ENCODE data around the gene TECPR1. TPM values are rescaled to one million over a fixed set of nuclear protein-coding genes. Genes with fewer than 3 reads are reported as not detected.
A peak's percentile ranks its signal among the peaks of the same experiment; 100 is the strongest.

TECPR1 gene
- total RNA-seq, 1 experiment from 2014 or later = 15.3 TPM

GRCh38 chr7:98286701-98287485, 34.9 kb upstream of the TECPR1 start:
- in situ Hi-C loops (cut with HindIII; ENCODE audit: low pct_unique_long_range_greater_than_20kb, low sequenced_read_pairs) = no loop called here
- DNase-seq (ENCODE audit: low read depth, low spot score) = no peak

GRCh38 chr7:98286093-98286539, 34.1 kb upstream of the TECPR1 start:
- in situ Hi-C loops (cut with HindIII; ENCODE audit: low pct_unique_long_range_greater_than_20kb, low sequenced_read_pairs) = no loop called here
- peak; percentile 51 for DNase-seq (ENCODE audit: low read depth, low spot score)

GRCh38 chr7:98285157-98286092, 33.4 kb upstream of the TECPR1 start:
- no peak for DNase-seq (ENCODE audit: low read depth, low spot score)
- in situ Hi-C loops (cut with HindIII; ENCODE audit: low pct_unique_long_range_greater_than_20kb, low sequenced_read_pairs) = no loop called here

- in situ Hi-C loops (cut with HindIII; ENCODE audit: low pct_unique_long_range_greater_than_20kb, low sequenced_read_pairs) = no loop called here
- peak; percentile 58 for DNase-seq (ENCODE audit: low read depth, low spot score)
Observed at GRCh38 chr7:98284335-98285036, 32.5 kb upstream of the TECPR1 start.

GRCh38 chr7:98283887-98284222, 31.8 kb upstream of the TECPR1 start:
- no peak for DNase-seq (ENCODE audit: low read depth, low spot score)
- in situ Hi-C loops (cut with HindIII; ENCODE audit: low pct_unique_long_range_greater_than_20kb, low sequenced_read_pairs) = no loop called here

GRCh38 chr7:98283127-98283886, 31.3 kb upstream of the TECPR1 start:
- in situ Hi-C loops (cut with HindIII; ENCODE audit: low pct_unique_long_range_greater_than_20kb, low sequenced_read_pairs) = no loop called here
- peak; percentile 53 for DNase-seq (ENCODE audit: low read depth, low spot score)

- DNase-seq (ENCODE audit: low read depth, low spot score) = no peak
- in situ Hi-C loops (cut with HindIII; ENCODE audit: low pct_unique_long_range_greater_than_20kb, low sequenced_read_pairs) = no loop called here
Observed at GRCh38 chr7:98282703-98283102, 30.7 kb upstream of the TECPR1 start.

GRCh38 chr7:98281757-98282606, 29.9 kb upstream of the TECPR1 start:
- in situ Hi-C loops (cut with HindIII; ENCODE audit: low pct_unique_long_range_greater_than_20kb, low sequenced_read_pairs) = no loop called here
- DNase-seq (ENCODE audit: low read depth, low spot score) = no peak

- DNase-seq (ENCODE audit: low read depth, low spot score) = peak; percentile 90
- in situ Hi-C loops (cut with HindIII; ENCODE audit: low pct_unique_long_range_greater_than_20kb, low sequenced_read_pairs) = no loop called here
Observed at GRCh38 chr7:98280791-98281756, 29.0 kb upstream of the TECPR1 start, which contains the start of gene BRI3. BRI3 (plus strand) TSS chr7:98281686; CDS start chr7:98281796, 110 bp downstream.

- DNase-seq (ENCODE audit: low read depth, low spot score) = no peak
- in situ Hi-C loops (cut with HindIII; ENCODE audit: low pct_unique_long_range_greater_than_20kb, low sequenced_read_pairs) = no loop called here
Observed at GRCh38 chr7:98280296-98280695, 28.3 kb upstream of the TECPR1 start.

GRCh38 chr7:98278936-98279335, 26.9 kb upstream of the TECPR1 start:
- DNase-seq (ENCODE audit: low read depth, low spot score) = no peak
- in situ Hi-C loops (cut with HindIII; ENCODE audit: low pct_unique_long_range_greater_than_20kb, low sequenced_read_pairs) = no loop called here

GRCh38 chr7:98278408-98278807, 26.4 kb upstream of the TECPR1 start:
- in situ Hi-C loops (cut with HindIII; ENCODE audit: low pct_unique_long_range_greater_than_20kb, low sequenced_read_pairs) = no loop called here
- DNase-seq (ENCODE audit: low read depth, low spot score) = no peak

GRCh38 chr7:98276241-98276761, 24.3 kb upstream of the TECPR1 start:
- in situ Hi-C loops (cut with HindIII; ENCODE audit: low pct_unique_long_range_greater_than_20kb, low sequenced_read_pairs) = no loop called here
- DNase-seq (ENCODE audit: low read depth, low spot score) = peak; percentile 81

- no peak for DNase-seq (ENCODE audit: low read depth, low spot score)
- in situ Hi-C loops (cut with HindIII; ENCODE audit: low pct_unique_long_range_greater_than_20kb, low sequenced_read_pairs) = no loop called here
Observed at GRCh38 chr7:98267303-98267702, 15.3 kb upstream of the TECPR1 start.

GRCh38 chr7:98266840-98267239, 14.8 kb upstream of the TECPR1 start:
- in situ Hi-C loops (cut with HindIII; ENCODE audit: low pct_unique_long_range_greater_than_20kb, low sequenced_read_pairs) = no loop called here
- DNase-seq (ENCODE audit: low read depth, low spot score) = peak; percentile 60

Measured in SK-MEL-5 (cell line).